HepG2 (cell line): ENCODE data around the gene RAB22A. TPM values are rescaled to one million over a fixed set of nuclear protein-coding genes. Genes with fewer than 3 reads are reported as not detected.

Source experiments
- ATAC-seq: fragments of 200-7000 bp; cut with Tn5 transposase; 3 replicates; pipeline ENCODE4 v1.9.1; 2020; ENCODE audit warnings: mild to moderate bottlenecking, moderate library complexity
- BruUV-seq: library from RNA; stranded (reverse); fragments of 400-500 nt; replicated peaks from 2 replicates; lab custom pipeline; 2021; lab: Mats Ljungman, UMichigan
- CTCF ChIA-PET: fragments of 300-600 bp; formaldehyde crosslinking; extraction: SDS; loops from one replicate; lab custom pipeline; 2021; ENCODE audit warnings: low total read pairs, inconsistent platforms, low intra/inter-chr PET ratio; lab: Yijun Ruan, JAX
- POLR2A ChIA-PET: fragments of 350-600 bp; sonication (Branson Sonifier 250); formaldehyde crosslinking; loops from one replicate; lab custom pipeline; 2020; ENCODE audit warnings: antibody characterized with exemption, inconsistent platforms; lab: Yijun Ruan, JAX
- DNase-seq: peaks from one replicate; pipeline ENCODE4 v3.0.0-alpha.2; 2015; ENCODE audit warnings: low spot score
- FAIRE-seq: peaks from 3 replicates; lab custom pipeline; 2011; peaks lifted over from hg19 to GRCh38; lab: Jason Lieb, UNC
- H2AFZ ChIP-seq: one replicate; pipeline ENCODE4 v1.6.1; 2011; ENCODE audit warnings: low read length, inconsistent platforms
- H3K27ac ChIP-seq: fragments of 300-600 bp; 3 replicates; pipeline ENCODE4 v1.8.0; 2011; ENCODE audit warnings: mixed run types, mild to moderate bottlenecking, mixed read lengths, low read length, inconsistent platforms; ENCODE audit not compliant: insufficient read depth; ENCODE audit errors: extremely low read length
- H3K27me3 ChIP-seq, 2 experiments: fragments of 200-600 bp in 1 of 2; 2 replicates in 1 of 2; 3 replicates in 1 of 2; pipeline versions ENCODE4 v1.6.0 to v1.8.0; 2011; ENCODE audit warnings: low read length in 2 of 2, mild to moderate bottlenecking in 2 of 2, moderate library complexity in 2 of 2, inconsistent platforms in 1 of 2; ENCODE audit not compliant: insufficient read depth in 2 of 2, control insufficient read depth in 1 of 2
- H3K36me3 ChIP-seq, 2 experiments: fragments of 200-600 bp in 1 of 2; replicated peaks in 1 of 2; 2 replicates in 1 of 2; 3 replicates in 1 of 2; pipeline versions ENCODE4 v1.5.1 to v1.8.0; 2011; ENCODE audit warnings: low read length in 2 of 2, inconsistent platforms in 1 of 2; ENCODE audit not compliant: insufficient read depth in 2 of 2, control insufficient read depth in 1 of 2
- H3K4me1 ChIP-seq: 2 replicates; pipeline ENCODE4 v1.5.1; 2012; ENCODE audit warnings: low read length, inconsistent platforms; ENCODE audit not compliant: insufficient read depth
- H3K4me2 ChIP-seq: 2 replicates; pipeline ENCODE4 v1.6.0; 2011; ENCODE audit warnings: low read depth, low read length, inconsistent platforms
- H3K4me3 ChIP-seq, 3 experiments: fragments of 200-600 bp in 1 of 3; sonication (generic), shearing (Covaris generic) in 1 of 3; replicated peaks in 1 of 3; 2 replicates each; pipeline ENCODE4 v1.5.1; 2011 to 2016; ENCODE audit warnings: low read length in 3 of 3, inconsistent platforms in 2 of 3, low read depth in 2 of 3, mild to moderate bottlenecking in 2 of 3, control low read depth in 1 of 3, mixed read lengths in 1 of 3; ENCODE audit not compliant: insufficient read depth in 1 of 3
- H3K79me2 ChIP-seq: one replicate; pipeline ENCODE4 v1.6.1; 2011; ENCODE audit warnings: low read length, inconsistent platforms; ENCODE audit not compliant: insufficient read depth
- H3K9ac ChIP-seq: 2 replicates; pipeline ENCODE4 v1.6.0; 2011; ENCODE audit warnings: mild to moderate bottlenecking, low read depth, low read length, inconsistent platforms; ENCODE audit not compliant: insufficient read depth
- H3K9me3 ChIP-seq: 2 replicates; pipeline ENCODE4 v1.5.1; 2012; ENCODE audit warnings: mild to moderate bottlenecking, low read length
- H4K20me1 ChIP-seq: 2 replicates; pipeline ENCODE4 v1.6.0; 2011; ENCODE audit warnings: inconsistent platforms, mild to moderate bottlenecking, low read length, moderate library complexity; ENCODE audit not compliant: insufficient read depth
- AHR ChIP-seq: IDR thresholded peaks from 2 replicates; pipeline ENCODE4 v1.6.1; 2018; ENCODE audit warnings: missing genetic modification reagents, missing compliant biosample characterization
- CENPT ChIP-seq: sonication (generic); formaldehyde crosslinking; IDR thresholded peaks from 2 replicates; pipeline ENCODE4 v1.8.0; 2022; ENCODE audit warnings: low read depth, mild to moderate bottlenecking, moderate library complexity, missing genetic modification reagents
- CSRNP1 ChIP-seq: sonication (generic); formaldehyde crosslinking; IDR thresholded peaks from 2 replicates; pipeline ENCODE4 v1.8.1; 2023; ENCODE audit warnings: mild to moderate bottlenecking, missing genetic modification reagents
- MED8 ChIP-seq: sonication (generic); formaldehyde crosslinking; IDR thresholded peaks from 2 replicates; pipeline ENCODE4 v1.8.1; 2023; ENCODE audit warnings: mild to moderate bottlenecking, missing genetic modification reagents; ENCODE audit not compliant: insufficient replicate concordance
- MIER2 ChIP-seq: IDR thresholded peaks from 2 replicates; pipeline ENCODE4 v1.6.1; 2016; ENCODE audit warnings: missing biosample characterization, missing genetic modification reagents
- RARG ChIP-seq: sonication (generic); formaldehyde crosslinking; IDR thresholded peaks from 2 replicates; pipeline ENCODE4 v1.4.0; 2020; ENCODE audit warnings: low read depth, mild to moderate bottlenecking, missing genetic modification reagents
- RNF219 ChIP-seq: sonication (generic); formaldehyde crosslinking; IDR thresholded peaks from 2 replicates; pipeline ENCODE4 v1.5.0; 2020; ENCODE audit warnings: mild to moderate bottlenecking, missing genetic modification reagents
- SOX6 ChIP-seq, 2 experiments: fragments of 450-650 bp in 1 of 2; sonication (generic) in 1 of 2; formaldehyde crosslinking in 1 of 2; IDR thresholded peaks; 2 replicates each; pipeline versions ENCODE4 v1.4.0 to v1.6.1; 2017 to 2020; ENCODE audit warnings: antibody characterized with exemption in 1 of 2, mild to moderate bottlenecking in 1 of 2, missing genetic modification reagents in 1 of 2
- ZBTB26 ChIP-seq: IDR thresholded peaks from 2 replicates; pipeline ENCODE4 v1.6.1; 2016; ENCODE audit warnings: missing compliant biosample characterization, missing genetic modification reagents, borderline replicate concordance
- ZFP37 ChIP-seq: sonication (generic); formaldehyde crosslinking; IDR thresholded peaks from 2 replicates; pipeline ENCODE4 v1.4.0; 2020; ENCODE audit warnings: missing genetic modification reagents, borderline replicate concordance
- ZNF317 ChIP-seq: sonication (generic); formaldehyde crosslinking; IDR thresholded peaks from 2 replicates; pipeline ENCODE4 v1.5.0; 2020; ENCODE audit warnings: mild to moderate bottlenecking, missing genetic modification reagents
- ZNF350 ChIP-seq: sonication (generic); formaldehyde crosslinking; IDR thresholded peaks from 2 replicates; pipeline ENCODE4 v1.4.0; 2020; ENCODE audit warnings: mild to moderate bottlenecking, low read depth, missing genetic modification reagents, borderline replicate concordance
- WGBS: methylation state at CpG from one replicate; pipeline ENCODE4 v1.1.6; 2017; ENCODE audit warnings: low lambda C conversion rate; 5-methylcytosine and 5-hydroxymethylcytosine counted together
- in situ Hi-C: cut with HindIII; loops from 2 replicates; pipeline ENCODE4 v1.10.0; 2017; ENCODE audit warnings: low pct_unique_long_range_greater_than_20kb; ENCODE audit not compliant: extremely low pct_ligation_motif_present
- intact Hi-C: fragments of 100-400 bp; cut with micrococcal nuclease; formaldehyde crosslinking; loops from one replicate; pipeline ENCODE4 v1.10.0; 2022; ENCODE audit not compliant: unreplicated experiment
- polyA plus RNA-seq, 8 experiments: library from polyadenylated mRNA; depleted of rRNA in 3 of 8; stranded (reverse) in 7 of 8; unstranded in 1 of 8; fragments of >200 nt; fragmentation: Illumina TruSeq in 4 of 8; extraction: Trizol in 4 of 8; gene quantifications; 2 replicates each; pipeline versions ENCODE4 v1.2.1 to v1.2.3, GENCODE V29; 2011 to 2016; ENCODE audit warnings: low read depth in 4 of 8, missing spikeins in 1 of 8, mixed read lengths in 1 of 8; ENCODE audit not compliant: insufficient read depth in 1 of 8
- total RNA-seq, 5 experiments: library from RNA; depleted of rRNA; stranded (reverse); fragments of >200 nt; fragmentation: Illumina TruSeq; extraction: Trizol; gene quantifications; 2 replicates each; pipeline ENCODE4 v1.2.3, GENCODE V29; 2016; ENCODE audit warnings: low read depth in 1 of 5

The RAB22A gene
- total and polyA plus RNA-seq, 2 of the 13 experiments (the other 11 are each of a cell fraction or from before 2014, with no cell fraction given): 10.7 to 11.2 TPM

GRCh38 chr20:58352468-58352867 lies 43.0 kb downstream of the RAB22A start:
- no peaks in the 10 kb centered on the region for H4K20me1 ChIP-seq
- no peak overlapping the region for H2AFZ ChIP-seq
- no peaks in the 10 kb centered on the region for H3K9me3 ChIP-seq
- no peaks in the 10 kb centered on the region for H3K79me2 ChIP-seq
- ChIA-PET POLR2A (no interaction called here), CTCF (no interaction called here)
- H3K27ac ChIP-seq: no peak overlapping the region
- no peak for ATAC-seq
- no peaks in the 10 kb centered on the region for H3K27me3 ChIP-seq
- WGBS: 97% methylated on average over 2 of the region's 2 CpGs
- no peak for TF ChIP-seq ZFP37 (CRISPR knock-in tag)
- no peak for TF ChIP-seq CENPT
- no peak for TF ChIP-seq SOX6 (IDR thresholded peaks at IDR 0.05)
- no peak for TF ChIP-seq SOX6 (CRISPR knock-in tag; IDR thresholded peaks at IDR 0.05)
- TF ChIP-seq AHR (CRISPR knock-in tag): no peak
- no peak for TF ChIP-seq ZNF350 (CRISPR knock-in tag)
- H3K4me3 ChIP-seq: no peak overlapping the region
- in situ Hi-C loops (no loop called here), intact Hi-C loops (no loop called here)
- DNase-seq: no peak
- H3K36me3 ChIP-seq: peaks cover 11 to 38% of the 10 kb centered on the region in 2 experiments; a peak in 4 of 5 replicates
- no peak overlapping the region for H3K9ac ChIP-seq
- H3K4me1 ChIP-seq: no peaks in the 10 kb centered on the region
- no peak for FAIRE-seq
- H3K4me2 ChIP-seq: no peak overlapping the region
- BruUV-seq: no TSS peak

- ATAC-seq: no peak
- H3K9me3 ChIP-seq: no peaks in the 10 kb centered on the region
- no peak overlapping the region for H3K4me3 ChIP-seq
- peaks cover 17 to 41% of the 10 kb centered on the region in 2 experiments for H3K36me3 ChIP-seq
- WGBS: 94% methylated on average over 8 of the region's 8 CpGs
- H3K4me1 ChIP-seq: no peaks in the 10 kb centered on the region
- DNase-seq: no peak
- no peaks in the 10 kb centered on the region for H3K27me3 ChIP-seq
- POLR2A ChIA-PET: interaction anchor here (1.0 kb wide), 1 partner anchor 30 kb away, joined by 3 read pairs; no protein-coding TSS in a partner anchor
- CTCF ChIA-PET: no interaction called here
- H3K4me2 ChIP-seq: no peak overlapping the region
- FAIRE-seq: no peak
- H4K20me1 ChIP-seq: no peaks in the 10 kb centered on the region
- H2AFZ ChIP-seq: no peak overlapping the region
- intact Hi-C loops: no loop called here
- no peaks in the 10 kb centered on the region for H3K79me2 ChIP-seq
- BruUV-seq: no TSS peak
- H3K27ac ChIP-seq: no peak overlapping the region
- in situ Hi-C loops: no loop called here
- H3K9ac ChIP-seq: no peak overlapping the region
- TF ChIP-seq CSRNP1 (CRISPR knock-in tag) (no peak), ZNF317 (CRISPR knock-in tag) (no peak), RNF219 (CRISPR knock-in tag) (no peak), ZBTB26 (CRISPR knock-in tag) (no peak), MED8 (CRISPR knock-in tag) (no peak), RARG (CRISPR knock-in tag) (no peak), MIER2 (CRISPR knock-in tag) (no peak)
Observed at GRCh38 chr20:58359441-58359840, 49.9 kb downstream of the RAB22A start.
